ENCODE data around the gene SP3. TPM values are rescaled to one million over a fixed set of nuclear protein-coding genes. Genes with fewer than 3 reads are reported as not detected.

SP3 gene
- total RNA-seq, 2 donors from 2014 or later: 70.0 to 74.4 TPM

- TF ChIP-seq CTCF (IDR thresholded peaks at IDR 0.05): no peak
- H3K4me1 ChIP-seq (ENCODE audit: control insufficient read depth in 1 of 2, low read depth in 2 of 2): peaks cover 3 to 24% of the 10 kb centered on the region in 2 donors
- no peaks in the 10 kb centered on the region for H3K36me3 ChIP-seq
- no peak overlapping the region for H3K4me3 ChIP-seq
- no peaks in the 10 kb centered on the region for H3K9me3 ChIP-seq
- DNase-seq (ENCODE audit: low spot score): no peak
- no peak overlapping the region for H3K27ac ChIP-seq
- ATAC-seq (ENCODE audit: insufficient number of reproducible peaks, low FRiP score, low read depth): no peak
- no peaks in the 10 kb centered on the region for H3K27me3 ChIP-seq (replicated peaks; ENCODE audit: insufficient read depth)
These were observed 5.3 kb upstream of the SP3 start for GRCh38 chr2:173970516-173970924.

- Histone ChIP-seq H3K36me3 (no peaks in the 10 kb centered on the region), H3K27me3 (replicated peaks; ENCODE audit: insufficient read depth) (no peaks in the 10 kb centered on the region), H3K4me1 (ENCODE audit: control insufficient read depth in 1 of 2, low read depth in 2 of 2) (peaks cover 3 to 24% of the 10 kb centered on the region in 2 donors), H3K9me3 (no peaks in the 10 kb centered on the region), H3K27ac (no peak overlapping the region), H3K4me3 (no peak overlapping the region)
- TF ChIP-seq CTCF (IDR thresholded peaks at IDR 0.05): no peak
- DNase-seq (ENCODE audit: low spot score) (no peak), ATAC-seq (ENCODE audit: insufficient number of reproducible peaks, low FRiP score, low read depth) (no peak)
These were observed 4.7 kb upstream of the SP3 start for GRCh38 chr2:173969886-173970285.

- Histone ChIP-seq H3K27me3 (replicated peaks; ENCODE audit: insufficient read depth) (no peaks in the 10 kb centered on the region), H3K4me3 (no peak overlapping the region), H3K36me3 (no peaks in the 10 kb centered on the region), H3K27ac (no peak overlapping the region), H3K9me3 (no peaks in the 10 kb centered on the region), H3K4me1 (ENCODE audit: control insufficient read depth in 1 of 2, low read depth in 2 of 2) (peaks cover 3 to 24% of the 10 kb centered on the region in 2 donors)
- ATAC-seq (ENCODE audit: insufficient number of reproducible peaks, low FRiP score, low read depth) (no peak), DNase-seq (ENCODE audit: low spot score) (no peak)
- no peak for TF ChIP-seq CTCF (IDR thresholded peaks at IDR 0.05)
These were observed 3.4 kb upstream of the SP3 start for GRCh38 chr2:173968551-173968950.

- Histone ChIP-seq H3K9me3 (no peaks in the 10 kb centered on the region), H3K27ac (peak overlapping the region; percentile 100), H3K4me3 (peak overlapping the region; percentile 99), H3K36me3 (no peaks in the 10 kb centered on the region), H3K27me3 (replicated peaks; ENCODE audit: insufficient read depth) (no peaks in the 10 kb centered on the region), H3K4me1 (ENCODE audit: control insufficient read depth in 1 of 2, low read depth in 2 of 2) (peaks cover 10 to 30% of the 10 kb centered on the region in 2 donors)
- TF ChIP-seq CTCF (IDR thresholded peaks at IDR 0.05): no peak
- ATAC-seq (ENCODE audit: insufficient number of reproducible peaks, low FRiP score, low read depth) (no peak), DNase-seq (ENCODE audit: low spot score) (no peak)
These were observed 1.3 kb upstream of the SP3 start for GRCh38 chr2:173966274-173967098.

GRCh38 chr2:173964565-173965371 lies 405 bp downstream of the SP3 start:
- DNase-seq (ENCODE audit: low spot score): peak; percentile 74

More at GRCh38 chr2:173964565-173965371, 405 bp downstream of the SP3 start:
- Histone ChIP-seq H3K4me1 (ENCODE audit: control insufficient read depth in 1 of 2, low read depth in 2 of 2) (peaks cover 23 to 34% of the 10 kb centered on the region in 2 donors), H3K27me3 (replicated peaks; ENCODE audit: insufficient read depth) (no peaks in the 10 kb centered on the region), H3K36me3 (no peaks in the 10 kb centered on the region), H3K4me3 (peak overlapping the region; percentile 99), H3K9me3 (no peaks in the 10 kb centered on the region), H3K27ac (peak overlapping the region; percentile 100)
- no peak for TF ChIP-seq CTCF (IDR thresholded peaks at IDR 0.05)
- ATAC-seq (ENCODE audit: insufficient number of reproducible peaks, low FRiP score, low read depth): peak; percentile 52
